ENCODE data around the gene AKAP6.

The AKAP6 gene

DNA sequence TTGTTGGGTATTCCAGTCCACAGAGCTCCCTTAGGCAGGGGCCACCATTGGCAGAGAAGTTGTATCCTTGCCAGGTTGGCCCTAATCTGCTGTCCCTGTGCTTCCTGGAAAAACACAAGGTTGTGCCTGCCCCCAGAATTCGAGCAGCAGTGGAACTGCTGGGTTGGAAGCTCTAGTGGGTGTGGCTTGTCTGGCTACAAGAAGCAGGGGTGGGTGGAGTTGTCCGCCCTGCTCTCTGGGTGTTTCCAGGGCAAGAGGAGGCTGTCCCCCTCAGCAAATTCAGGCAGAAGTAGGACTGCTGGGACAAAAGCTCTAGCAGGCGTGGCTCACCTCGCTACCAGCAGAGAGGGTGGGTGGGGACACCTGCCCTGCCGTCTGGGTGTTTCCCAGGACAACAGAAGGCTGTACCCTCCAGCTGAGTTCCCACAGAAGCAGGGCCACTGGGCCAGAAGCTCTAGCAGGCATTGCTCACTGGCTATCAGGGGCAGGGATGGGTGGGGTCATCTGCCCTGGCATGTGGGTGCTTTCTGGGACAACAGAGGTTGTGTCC lies 536.8 kb downstream of the AKAP6 start:
- no peak for DNase-seq

DNA sequence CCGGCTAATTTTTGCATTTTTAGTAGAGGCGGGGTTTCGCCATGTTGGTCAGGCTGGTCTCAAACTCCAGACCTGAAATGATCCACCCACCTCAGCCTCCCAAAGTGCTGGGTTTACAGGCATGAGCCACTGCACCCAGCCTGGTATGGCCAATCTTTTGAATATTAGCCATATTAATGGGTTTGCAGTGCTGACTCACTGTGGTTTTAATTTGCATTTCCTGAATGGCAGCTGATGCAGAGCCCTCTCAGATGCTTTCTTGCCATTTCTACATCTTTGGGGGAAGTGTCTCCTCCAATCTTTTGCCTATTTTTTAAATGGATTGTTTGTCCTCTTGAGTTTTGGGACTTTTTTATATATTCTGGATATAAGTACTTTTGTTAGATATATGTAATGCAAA lies 554.1 kb downstream of the AKAP6 start:
- DNase-seq: no peak

Measured in CD4-positive, alpha-beta T cell treated with Interleukin-4 for 1 hour (primary cell).